ENCODE measurements around the gene C4B. TPM values are rescaled to one million over a fixed set of nuclear protein-coding genes. Genes with fewer than 3 reads are reported as not detected.
"Not testable (repeated sequence)": the region's sequence is repeated elsewhere in the genome, so short reads cannot be mapped to it uniquely, and the experiment has no call there.

C4B gene
- total RNA-seq, 1 experiment from 2014 or later, result 2.6 TPM

GRCh38 chr6:32041050-32041321 is 26.4 kb downstream of the C4B start:
- ATAC-seq, result not testable (repeated sequence)

GRCh38 chr6:32041385-32041784 is 26.8 kb downstream of the C4B start:
- H3F3A ChIP-seq (ENCODE audit: low read length, unreplicated experiment); H3K4me3 ChIP-seq (ENCODE audit: low read length); H3K4me1 ChIP-seq (ENCODE audit: insufficient read depth, low read length); H3K36me3 ChIP-seq (ENCODE audit: low read depth, low read length); H2AFZ ChIP-seq (ENCODE audit: low read length); H3K9ac ChIP-seq (ENCODE audit: low read length); CTCF ChIA-PET; H3K4me2 ChIP-seq (ENCODE audit: low read length); H3K9me2 ChIP-seq (replicated peaks; ENCODE audit: low read length); H3K27me3 ChIP-seq (ENCODE audit: low read length); intact Hi-C loops (cut with micrococcal nuclease); BruUV-seq (replicated peaks); POLR2A ChIA-PET (ENCODE audit: unreplicated experiment); H3K9me3 ChIP-seq (ENCODE audit: low read length); ATAC-seq; H3K79me2 ChIP-seq (ENCODE audit: low read length); H3K27ac ChIP-seq (ENCODE audit: low read length); DNase-seq; H4K20me1 ChIP-seq (ENCODE audit: low read length): not testable (repeated sequence)

More at GRCh38 chr6:32041050-32041321, 26.4 kb downstream of the C4B start:
- CTCF ChIA-PET; intact Hi-C loops (cut with micrococcal nuclease); H3K27ac ChIP-seq (ENCODE audit: low read length); H3K36me3 ChIP-seq (ENCODE audit: low read depth, low read length); BruUV-seq (replicated peaks); H3K4me2 ChIP-seq (ENCODE audit: low read length); POLR2A ChIA-PET (ENCODE audit: unreplicated experiment); H3K27me3 ChIP-seq (ENCODE audit: low read length); H3K4me3 ChIP-seq (ENCODE audit: low read length); H3K79me2 ChIP-seq (ENCODE audit: low read length); H3K4me1 ChIP-seq (ENCODE audit: insufficient read depth, low read length); H3K9me2 ChIP-seq (replicated peaks; ENCODE audit: low read length); H3K9ac ChIP-seq (ENCODE audit: low read length); H3K9me3 ChIP-seq (ENCODE audit: low read length); H2AFZ ChIP-seq (ENCODE audit: low read length); H3F3A ChIP-seq (ENCODE audit: low read length, unreplicated experiment); DNase-seq; H4K20me1 ChIP-seq (ENCODE audit: low read length): not testable (repeated sequence)

GRCh38 chr6:32042276-32042675 is 27.7 kb downstream of the C4B start:
- ATAC-seq; intact Hi-C loops (cut with micrococcal nuclease); DNase-seq; H3K9ac ChIP-seq (ENCODE audit: low read length); H3K27me3 ChIP-seq (ENCODE audit: low read length); H3K9me3 ChIP-seq (ENCODE audit: low read length); H3K27ac ChIP-seq (ENCODE audit: low read length); H3K79me2 ChIP-seq (ENCODE audit: low read length); POLR2A ChIA-PET (ENCODE audit: unreplicated experiment); BruUV-seq (replicated peaks); H3K9me2 ChIP-seq (replicated peaks; ENCODE audit: low read length); H3K4me2 ChIP-seq (ENCODE audit: low read length); CTCF ChIA-PET; H3K4me3 ChIP-seq (ENCODE audit: low read length); H3F3A ChIP-seq (ENCODE audit: low read length, unreplicated experiment); H3K36me3 ChIP-seq (ENCODE audit: low read depth, low read length); H2AFZ ChIP-seq (ENCODE audit: low read length); H4K20me1 ChIP-seq (ENCODE audit: low read length): not testable (repeated sequence)
- H3K4me1 ChIP-seq (ENCODE audit: insufficient read depth, low read length), result peaks cover 12% of the 10 kb centered on the region

- POLR2A ChIA-PET (ENCODE audit: unreplicated experiment); BruUV-seq (replicated peaks): not testable (repeated sequence)
These were observed 29.2 kb downstream of the C4B start for GRCh38 chr6:32043589-32044380.

GRCh38 chr6:32044916-32045315 is 30.3 kb downstream of the C4B start:
- intact Hi-C loops (cut with micrococcal nuclease), result not testable (repeated sequence)

More at GRCh38 chr6:32043589-32044380, 29.2 kb downstream of the C4B start:
- H3F3A ChIP-seq (ENCODE audit: low read length, unreplicated experiment); H3K27me3 ChIP-seq (ENCODE audit: low read length); ATAC-seq; H4K20me1 ChIP-seq (ENCODE audit: low read length); H3K4me3 ChIP-seq (ENCODE audit: low read length); H3K27ac ChIP-seq (ENCODE audit: low read length); H3K79me2 ChIP-seq (ENCODE audit: low read length); H2AFZ ChIP-seq (ENCODE audit: low read length); H3K9ac ChIP-seq (ENCODE audit: low read length); H3K9me3 ChIP-seq (ENCODE audit: low read length); H3K9me2 ChIP-seq (replicated peaks; ENCODE audit: low read length); intact Hi-C loops (cut with micrococcal nuclease); DNase-seq; H3K36me3 ChIP-seq (ENCODE audit: low read depth, low read length); CTCF ChIA-PET; H3K4me2 ChIP-seq (ENCODE audit: low read length): not testable (repeated sequence)
- peaks cover 20% of the 10 kb centered on the region for H3K4me1 ChIP-seq (ENCODE audit: insufficient read depth, low read length)

More at GRCh38 chr6:32044916-32045315, 30.3 kb downstream of the C4B start:
- BruUV-seq (replicated peaks); CTCF ChIA-PET; H3F3A ChIP-seq (ENCODE audit: low read length, unreplicated experiment); H3K27ac ChIP-seq (ENCODE audit: low read length); H3K9me2 ChIP-seq (replicated peaks; ENCODE audit: low read length); H3K9me3 ChIP-seq (ENCODE audit: low read length); H3K4me2 ChIP-seq (ENCODE audit: low read length); H3K36me3 ChIP-seq (ENCODE audit: low read depth, low read length); H2AFZ ChIP-seq (ENCODE audit: low read length); H3K9ac ChIP-seq (ENCODE audit: low read length); H4K20me1 ChIP-seq (ENCODE audit: low read length); ATAC-seq; POLR2A ChIA-PET (ENCODE audit: unreplicated experiment); H3K27me3 ChIP-seq (ENCODE audit: low read length); DNase-seq; H3K4me3 ChIP-seq (ENCODE audit: low read length); H3K79me2 ChIP-seq (ENCODE audit: low read length): not testable (repeated sequence)
- H3K4me1 ChIP-seq (ENCODE audit: insufficient read depth, low read length), result peaks cover 20% of the 10 kb centered on the region
